Measurements from ENCODE around the gene PSMD4.
A peak's percentile ranks its signal among the peaks of the same experiment; 100 is the strongest.
"Not testable (repeated sequence)": the region's sequence is repeated elsewhere in the genome, so short reads cannot be mapped to it uniquely, and the experiment has no call there.

PSMD4 gene

DNA sequence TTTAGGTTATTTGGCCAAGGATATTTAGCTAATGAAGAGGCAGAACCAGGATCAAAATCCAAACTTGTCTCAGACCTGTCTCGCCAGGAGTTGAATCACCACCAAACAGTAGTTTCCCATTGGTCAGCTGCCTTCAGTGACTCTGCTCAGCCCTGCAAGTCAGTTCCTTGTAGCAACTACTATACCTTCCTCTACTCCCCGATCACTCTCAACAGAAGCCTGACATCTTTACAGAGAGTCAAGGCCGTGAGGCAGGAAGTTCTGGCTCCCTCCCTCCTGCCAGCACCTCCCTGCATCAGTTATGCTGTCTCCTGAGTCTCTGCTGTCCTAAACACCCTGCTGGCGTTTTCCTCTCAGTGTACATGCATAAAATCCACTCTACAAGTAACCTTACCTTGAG is 13.2 kb downstream of the PSMD4 start:
- H3K4me3 ChIP-seq (replicated peaks in 1 of 2; ENCODE audit: low read depth in 2 of 2, low read length in 2 of 2), result no peak overlapping the region
- TF ChIP-seq, protein P1, sequence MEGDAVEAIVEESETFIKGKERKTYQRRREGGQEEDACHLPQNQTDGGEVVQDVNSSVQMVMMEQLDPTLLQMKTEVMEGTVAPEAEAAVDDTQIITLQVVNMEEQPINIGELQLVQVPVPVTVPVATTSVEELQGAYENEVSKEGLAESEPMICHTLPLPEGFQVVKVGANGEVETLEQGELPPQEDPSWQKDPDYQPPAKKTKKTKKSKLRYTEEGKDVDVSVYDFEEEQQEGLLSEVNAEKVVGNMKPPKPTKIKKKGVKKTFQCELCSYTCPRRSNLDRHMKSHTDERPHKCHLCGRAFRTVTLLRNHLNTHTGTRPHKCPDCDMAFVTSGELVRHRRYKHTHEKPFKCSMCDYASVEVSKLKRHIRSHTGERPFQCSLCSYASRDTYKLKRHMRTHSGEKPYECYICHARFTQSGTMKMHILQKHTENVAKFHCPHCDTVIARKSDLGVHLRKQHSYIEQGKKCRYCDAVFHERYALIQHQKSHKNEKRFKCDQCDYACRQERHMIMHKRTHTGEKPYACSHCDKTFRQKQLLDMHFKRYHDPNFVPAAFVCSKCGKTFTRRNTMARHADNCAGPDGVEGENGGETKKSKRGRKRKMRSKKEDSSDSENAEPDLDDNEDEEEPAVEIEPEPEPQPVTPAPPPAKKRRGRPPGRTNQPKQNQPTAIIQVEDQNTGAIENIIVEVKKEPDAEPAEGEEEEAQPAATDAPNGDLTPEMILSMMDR (IDR thresholded peaks at IDR 0.05; ENCODE audit: low read depth, low read length), result no peak
- DNase-seq (ENCODE audit: low read depth in 2 of 2), result no peak

DNA sequence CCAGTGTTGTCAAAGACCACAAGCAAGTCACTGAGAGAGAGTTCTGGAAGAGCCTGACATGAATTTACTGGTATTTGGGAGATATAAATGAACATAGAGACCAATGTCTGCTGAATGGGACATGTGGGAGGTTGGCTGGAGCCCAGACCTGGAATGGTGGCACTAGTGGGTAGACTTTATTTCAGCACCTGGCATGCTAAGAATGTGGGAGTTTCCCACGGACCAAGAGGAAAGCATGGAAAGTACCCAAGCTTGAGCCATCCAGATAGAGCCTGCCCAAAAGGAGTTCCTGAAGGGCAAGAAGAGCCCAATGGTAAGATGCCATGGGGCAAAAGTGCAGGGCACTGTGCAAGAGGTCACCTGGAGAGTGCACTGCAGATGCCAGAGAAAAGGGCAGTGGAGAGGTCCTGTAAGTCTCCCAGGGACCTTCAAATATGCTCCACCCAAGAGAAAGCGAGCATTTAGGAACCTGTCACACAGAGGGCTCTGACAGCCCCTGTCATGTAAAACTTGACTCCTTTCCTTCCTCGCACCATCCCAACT is 19.5 kb downstream of the PSMD4 start:
- H3K4me3 ChIP-seq (replicated peaks in 1 of 2; ENCODE audit: low read depth in 2 of 2, low read length in 2 of 2), result no peak overlapping the region
- TF ChIP-seq, protein P1 (IDR thresholded peaks at IDR 0.05; ENCODE audit: low read depth, low read length), result no peak
- DNase-seq (ENCODE audit: low read depth in 2 of 2), result no peak

DNA sequence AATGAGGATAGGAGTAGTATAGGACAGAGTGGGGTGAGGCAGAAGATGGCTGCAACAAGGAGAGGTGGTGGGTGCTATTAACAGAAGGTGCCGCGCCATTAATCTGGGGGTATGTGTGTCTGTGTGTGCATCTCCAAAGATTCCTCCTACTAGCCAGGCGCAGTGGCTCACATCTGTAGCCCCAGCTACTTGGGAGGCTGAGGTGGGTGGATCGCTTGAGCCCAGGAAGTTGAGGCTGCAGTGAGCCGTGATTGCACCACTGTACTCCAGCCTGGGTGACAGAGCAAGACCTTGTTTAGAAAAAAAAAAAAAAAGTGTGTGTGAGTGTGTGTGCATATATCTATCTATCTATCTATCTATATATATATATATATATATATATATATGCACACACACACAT is 20.8 kb downstream of the PSMD4 start:
- H3K4me3 ChIP-seq (replicated peaks in 1 of 2; ENCODE audit: low read depth in 2 of 2, low read length in 2 of 2); DNase-seq (ENCODE audit: low read depth in 2 of 2): not testable (repeated sequence)

DNA sequence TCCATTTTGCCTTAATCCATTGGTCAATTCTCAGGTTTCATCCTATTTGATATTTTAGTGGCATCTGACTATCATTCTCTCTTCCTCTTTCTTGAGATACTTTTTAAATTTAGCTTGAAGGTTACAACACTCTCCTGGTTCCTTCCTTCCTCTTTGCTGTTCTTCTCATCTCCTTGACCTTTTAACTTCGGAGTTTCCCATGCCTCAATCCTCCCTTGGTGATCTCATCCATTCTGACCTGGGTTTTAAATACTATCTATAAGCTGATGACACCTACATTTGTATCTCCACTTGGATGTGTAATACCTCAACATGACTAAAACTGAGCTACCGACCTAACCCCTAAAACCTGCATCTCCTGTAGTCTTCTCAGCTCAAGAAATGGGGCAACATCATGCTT is 22.7 kb downstream of the PSMD4 start:
- TF ChIP-seq, protein P1 (IDR thresholded peaks at IDR 0.05; ENCODE audit: low read depth, low read length), result no peak
- no peak overlapping the region for H3K4me3 ChIP-seq (replicated peaks in 1 of 2; ENCODE audit: low read depth in 2 of 2, low read length in 2 of 2)
- no peak for DNase-seq (ENCODE audit: low read depth in 2 of 2)

DNA sequence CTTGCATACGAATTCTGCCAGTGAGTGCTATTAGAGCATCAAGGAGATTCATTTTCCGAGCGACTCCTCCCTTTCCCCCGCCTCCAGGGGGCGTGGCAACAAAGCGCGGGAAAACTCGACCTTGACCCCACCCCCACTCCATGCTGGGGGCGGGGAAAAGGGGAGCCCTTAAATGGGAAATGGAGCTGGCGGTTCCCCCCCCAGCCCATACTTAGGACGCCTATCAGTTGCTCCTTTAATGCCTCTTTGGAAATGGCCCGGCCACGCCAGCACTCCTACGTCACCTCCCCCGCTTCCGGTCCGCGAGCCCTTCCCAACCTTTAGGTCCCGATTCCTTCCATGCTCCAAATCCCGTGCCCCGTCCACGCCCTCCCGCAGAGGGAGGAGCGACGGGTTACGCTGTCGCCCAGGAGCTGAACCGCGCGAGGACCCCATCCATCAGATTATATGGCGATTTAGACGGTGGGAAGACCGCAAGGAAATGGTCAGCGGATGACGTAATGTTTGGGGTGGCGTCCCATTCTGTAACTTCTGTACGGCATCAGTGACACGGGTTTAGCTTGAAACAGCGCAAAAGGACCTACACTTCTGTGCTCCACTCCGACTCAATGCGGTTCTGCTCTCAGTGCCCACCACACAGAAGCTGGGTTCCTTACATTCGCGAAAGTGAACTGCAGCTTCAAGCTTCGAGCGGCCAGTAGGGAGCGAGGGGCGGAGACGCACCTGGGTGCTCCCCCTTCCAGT is 26.9 kb downstream of the PSMD4 start:
- TF ChIP-seq, protein P1 (IDR thresholded peaks at IDR 0.05; ENCODE audit: low read depth, low read length), result peak; percentile 16
- peak; percentile 99 for DNase-seq (ENCODE audit: low read depth in 2 of 2)
- peak overlapping the region; percentile 84 to 90 for H3K4me3 ChIP-seq (replicated peaks in 1 of 2; ENCODE audit: low read depth in 2 of 2, low read length in 2 of 2)

DNA sequence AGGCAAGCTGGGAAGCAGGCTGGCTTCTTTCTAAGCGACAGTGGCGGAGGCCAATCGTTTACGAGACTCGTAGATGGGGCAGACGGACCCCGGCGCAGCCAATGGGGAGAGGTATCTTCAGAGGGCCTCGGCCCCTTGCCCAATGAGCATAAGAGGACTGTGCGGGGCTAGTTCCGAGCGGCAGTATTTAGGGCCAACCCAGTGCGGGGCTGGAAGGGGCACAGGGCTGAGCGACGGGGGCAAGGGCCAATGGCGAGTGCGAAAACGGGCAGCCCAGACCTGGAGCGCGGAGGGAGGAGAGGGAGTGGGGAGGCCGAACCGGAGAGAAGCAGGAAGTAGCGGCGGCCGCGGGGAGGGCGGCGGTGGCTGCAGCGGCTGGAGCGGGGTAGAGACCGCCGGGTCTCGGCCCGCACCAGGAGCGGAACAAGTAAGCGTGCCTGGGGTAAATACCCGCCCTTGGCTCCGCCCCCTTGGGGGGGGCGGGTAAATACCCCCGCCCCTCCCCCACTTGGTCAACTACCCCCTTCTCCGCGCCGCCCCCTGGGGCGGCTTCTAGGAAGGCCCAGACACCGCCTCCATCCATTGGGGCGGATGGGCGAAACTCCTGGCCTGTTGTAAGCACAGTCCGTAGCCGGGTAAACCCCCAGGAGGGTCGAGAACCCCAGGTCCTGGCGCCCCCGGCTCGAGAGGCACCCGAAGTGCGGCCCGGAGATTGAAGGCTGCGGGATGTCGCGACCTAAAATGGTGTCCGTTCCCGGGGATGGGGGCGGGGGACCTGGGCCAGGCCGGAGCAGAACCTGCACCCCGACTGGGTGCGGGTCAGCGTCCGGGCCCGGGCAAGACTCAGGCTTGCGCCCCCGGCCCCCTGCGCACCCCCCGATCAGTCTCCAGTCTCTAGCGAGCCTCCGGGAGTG is 27.7 kb downstream of the PSMD4 start, which contains the start of gene ZNF687:
Gene ZNF687 (plus strand): TSS at position 331 of the 914 bp plus-strand sequence. CDS start 3,993 bp downstream, outside the sequence.
- TF ChIP-seq, protein P1 (IDR thresholded peaks at IDR 0.05; ENCODE audit: low read depth, low read length), result peak; percentile 8
- peak; percentile 100 for DNase-seq (ENCODE audit: low read depth in 2 of 2)

More for the DNA sequence above, 27.7 kb downstream of the PSMD4 start, which contains the start of gene ZNF687:
- H3K4me3 ChIP-seq (replicated peaks in 1 of 2; ENCODE audit: low read depth in 2 of 2, low read length in 2 of 2), result peak within 1 kb of the TSS; percentile 84 to 90

All from cardiac fibroblast (primary cell).